ENCODE results near the gene DRAP1. TPM values are rescaled to one million over a fixed set of nuclear protein-coding genes. Genes with fewer than 3 reads are reported as not detected.

The DRAP1 gene
- total RNA-seq, 4 donors from 2014 or later: 15.7 to 63.2 (median 57.0) TPM

GRCh38 chr11:65900899-65901180, 18.4 kb upstream of the DRAP1 start:
- Histone ChIP-seq H3K4me1 (peaks cover 6 to 22% (median 19%) of the 10 kb centered on the region in 4 donors), H3K27ac (peak overlapping the region; percentile 56 to 78 (median 70)), H3K36me3 (no peaks in the 10 kb centered on the region), H3K27me3 (peaks cover 21% of the 10 kb centered on the region), H3K4me3 (peak overlapping the region in 1 of 4 donors; percentile 61), H3K9me3 (no peaks in the 10 kb centered on the region)
- WGBS, 2 donors (ENCODE audit: low coverage in 1 of 2): 64% methylated on average over 11 of the region's 11 CpGs; no CpG with 5 or more reads in 1 of the 2 donors
- intact Hi-C loops (cut with DNase I; ENCODE audit: low total_unique reads): no loop called here
- in situ Hi-C loops (cut with MboI; ENCODE audit: low pct_ligation_motif_present in 1 of 4, low pct_unique_long_range_greater_than_20kb in 1 of 4, low sequenced_read_pairs in 3 of 4): no loop called here
- TF ChIP-seq POLR2A (IDR thresholded peaks at IDR 0.05) (no peak), POLR2AphosphoS5 (IDR thresholded peaks at IDR 0.05) (no peak), EP300 (IDR thresholded peaks at IDR 0.05; ENCODE audit: low read depth) (no peak), CTCF (IDR thresholded peaks at IDR 0.05) (no peak)
- DNase-seq: no peak

DNA sequence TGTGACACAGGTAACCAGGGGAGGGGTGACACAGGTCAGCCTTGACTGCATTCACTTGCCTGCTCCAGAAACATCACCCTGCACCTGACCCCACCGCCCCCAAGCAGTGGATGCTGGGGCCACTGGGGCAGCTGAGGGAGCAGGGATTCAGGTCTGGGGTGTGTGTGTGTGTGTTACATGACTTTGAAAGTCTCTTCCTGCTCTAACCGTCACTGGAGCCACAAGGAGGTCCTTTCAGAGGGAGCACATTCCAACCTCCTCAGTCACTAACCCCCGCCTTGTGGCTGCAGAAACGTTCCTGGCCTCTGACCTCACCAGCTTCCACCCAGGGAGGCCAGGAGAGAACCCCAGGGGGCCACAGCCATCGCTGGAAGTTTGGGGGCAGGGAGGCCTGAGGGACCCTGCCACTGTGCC, 16.2 kb upstream of the DRAP1 start:
- intact Hi-C loops (cut with DNase I; ENCODE audit: low total_unique reads): no loop called here
- H3K9me3 ChIP-seq: no peaks in the 10 kb centered on the region
- H3K36me3 ChIP-seq: no peaks in the 10 kb centered on the region
- 50% methylated on average over 2 of the region's 5 CpGs; no CpG with 5 or more reads in 1 of the 2 donors for WGBS, 2 donors (ENCODE audit: low coverage in 1 of 2)
- H3K27ac ChIP-seq: no peak overlapping the region
- in situ Hi-C loops (cut with MboI; ENCODE audit: low pct_ligation_motif_present in 1 of 4, low pct_unique_long_range_greater_than_20kb in 1 of 4, low sequenced_read_pairs in 3 of 4): no loop called here
- DNase-seq: no peak
- H3K4me1 ChIP-seq: peaks cover 6 to 22% (median 19%) of the 10 kb centered on the region in 4 donors
- H3K4me3 ChIP-seq: no peak overlapping the region
- no peak for TF ChIP-seq POLR2AphosphoS5 (IDR thresholded peaks at IDR 0.05)
- no peak for TF ChIP-seq POLR2A (IDR thresholded peaks at IDR 0.05)
- no peak for TF ChIP-seq CTCF (IDR thresholded peaks at IDR 0.05)
- TF ChIP-seq EP300 (IDR thresholded peaks at IDR 0.05; ENCODE audit: low read depth): no peak
- peaks cover 21% of the 10 kb centered on the region for H3K27me3 ChIP-seq

GRCh38 chr11:65903715-65904114, 15.5 kb upstream of the DRAP1 start:
- Histone ChIP-seq H3K27ac (no peak overlapping the region), H3K4me1 (peaks cover 6 to 21% (median 19%) of the 10 kb centered on the region in 4 donors), H3K27me3 (peaks cover 15% of the 10 kb centered on the region), H3K36me3 (no peaks in the 10 kb centered on the region), H3K9me3 (no peaks in the 10 kb centered on the region), H3K4me3 (no peak overlapping the region)
- TF ChIP-seq CTCF (IDR thresholded peaks at IDR 0.05): no peak
- no peak for TF ChIP-seq POLR2A (IDR thresholded peaks at IDR 0.05)
- TF ChIP-seq EP300 (IDR thresholded peaks at IDR 0.05; ENCODE audit: low read depth): no peak
- no peak for TF ChIP-seq POLR2AphosphoS5 (IDR thresholded peaks at IDR 0.05)
- 42 to 60% methylated on average over 2 to 8 of the region's 8 CpGs for WGBS, 2 donors (ENCODE audit: low coverage in 1 of 2)
- intact Hi-C loops (cut with DNase I; ENCODE audit: low total_unique reads): no loop called here
- DNase-seq: no peak
- in situ Hi-C loops (cut with MboI; ENCODE audit: low pct_ligation_motif_present in 1 of 4, low pct_unique_long_range_greater_than_20kb in 1 of 4, low sequenced_read_pairs in 3 of 4): no loop called here

DNA sequence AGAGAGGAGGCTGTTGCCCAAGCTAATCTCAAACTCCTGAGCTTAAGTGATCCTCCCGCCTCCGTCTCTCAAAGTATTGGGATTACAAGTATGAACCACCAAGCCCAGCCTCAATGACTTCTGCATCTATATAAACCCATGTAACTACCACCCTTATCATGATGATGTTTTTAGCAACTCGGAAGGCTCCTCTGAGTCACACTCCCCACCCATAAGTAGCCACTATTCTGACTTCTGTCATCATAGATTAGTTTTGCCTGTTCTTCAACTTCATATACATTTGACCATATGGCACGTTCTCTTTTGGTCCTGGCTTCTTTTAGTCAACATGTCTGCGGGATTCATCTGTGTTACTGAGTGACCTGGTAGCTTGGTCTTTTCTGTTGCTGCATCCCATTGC, 12.6 kb upstream of the DRAP1 start:
- Histone ChIP-seq H3K4me3 (no peak overlapping the region), H3K27ac (no peak overlapping the region), H3K27me3 (no peaks in the 10 kb centered on the region), H3K4me1 (peaks cover 0 to 4% (median 4%) of the 10 kb centered on the region in 4 donors), H3K36me3 (no peaks in the 10 kb centered on the region), H3K9me3 (no peaks in the 10 kb centered on the region)
- TF ChIP-seq POLR2A (IDR thresholded peaks at IDR 0.05) (no peak), CTCF (IDR thresholded peaks at IDR 0.05) (no peak)
- intact Hi-C loops (cut with DNase I; ENCODE audit: low total_unique reads) (no loop called here), in situ Hi-C loops (cut with MboI; ENCODE audit: low pct_ligation_motif_present in 1 of 4, low pct_unique_long_range_greater_than_20kb in 1 of 4, low sequenced_read_pairs in 3 of 4) (no loop called here)
- no peak for DNase-seq
- 86 to 91% methylated on average over 4 to 5 of the region's 5 CpGs for WGBS, 2 donors (ENCODE audit: low coverage in 1 of 2)

Measured in transverse colon (tissue), 4 donors.